ENCODE data around the gene KRTAP19-5.
"Not testable (repeated sequence)": the region's sequence is repeated elsewhere in the genome, so short reads cannot be mapped to it uniquely, and the experiment has no call there.

Gene KRTAP19-5

GRCh38 chr21:30502041-30502440 lies at the start of gene KRTAP19-5:
Gene KRTAP19-5 (minus strand): TSS chr21:30502141. CDS start chr21:30502090, 51 bp downstream.
- DNase-seq: no peak

GRCh38 chr21:30541764-30542163 lies 39.8 kb upstream of the KRTAP19-5 start, which contains the start of gene KRTAP19-6:
Gene KRTAP19-6 (minus strand): TSS chr21:30541864. CDS start chr21:30541833, 31 bp downstream.
- no peak for DNase-seq

GRCh38 chr21:30518876-30519275 lies 16.9 kb upstream of the KRTAP19-5 start:
- DNase-seq: no peak

- DNase-seq: no peak
Observed at GRCh38 chr21:30515681-30516080, 13.7 kb upstream of the KRTAP19-5 start.

- not testable (repeated sequence) for DNase-seq
Observed at GRCh38 chr21:30505621-30506205, 3.8 kb upstream of the KRTAP19-5 start.

- no peak for DNase-seq
Observed at GRCh38 chr21:30497065-30497464, 4.9 kb downstream of the KRTAP19-5 start, which contains the start of gene KRTAP19-4. Gene KRTAP19-4 (minus strand): TSS chr21:30497165. CDS start chr21:30497110, 55 bp downstream.

- no peak for DNase-seq
Observed at GRCh38 chr21:30491963-30492428, 9.9 kb downstream of the KRTAP19-5 start, which contains the start of gene KRTAP19-3. Gene KRTAP19-3 (minus strand): TSS chr21:30492013. CDS start chr21:30491957, 56 bp downstream.

- DNase-seq: no peak
Observed at GRCh38 chr21:30487336-30487735, 14.6 kb downstream of the KRTAP19-5 start, which contains the start of gene KRTAP19-2. Gene KRTAP19-2 (minus strand): TSS chr21:30487436. CDS start chr21:30487348, 88 bp downstream.

- no peak for DNase-seq
Observed at GRCh38 chr21:30486180-30486579, 15.8 kb downstream of the KRTAP19-5 start.

GRCh38 chr21:30482130-30482529 lies 19.8 kb downstream of the KRTAP19-5 start:
- DNase-seq: no peak

- peak; percentile 76 for DNase-seq
Observed at GRCh38 chr21:30480145-30480544, 21.8 kb downstream of the KRTAP19-5 start, which contains the start of gene KRTAP19-1. Gene KRTAP19-1 (minus strand): TSS chr21:30480367. CDS start chr21:30480317, 50 bp downstream.

- no peak for DNase-seq
Observed at GRCh38 chr21:30479259-30479658, 22.7 kb downstream of the KRTAP19-5 start.

- DNase-seq: peak; percentile 55
Observed at GRCh38 chr21:30478004-30478403, 23.9 kb downstream of the KRTAP19-5 start.

- no peak for DNase-seq
Observed at GRCh38 chr21:30468900-30469714, 32.8 kb downstream of the KRTAP19-5 start.

GRCh38 chr21:30463713-30464112 lies 38.2 kb downstream of the KRTAP19-5 start:
- DNase-seq: no peak

Measured in islet precursor cell (in vitro differentiated cells).